NCI-H748 (cell line): ENCODE measurements around the gene GUCA2A.

Experiments
- DNase-seq: peaks from one replicate; lab custom pipeline; 2025; ENCODE audit not compliant: unreplicated experiment; lab: John Stamatoyannopoulos, UW

GUCA2A gene

GRCh38 chr1:42177541-42177981, 13.0 kb upstream of the GUCA2A start:
- peak; percentile 92 for DNase-seq

DNA sequence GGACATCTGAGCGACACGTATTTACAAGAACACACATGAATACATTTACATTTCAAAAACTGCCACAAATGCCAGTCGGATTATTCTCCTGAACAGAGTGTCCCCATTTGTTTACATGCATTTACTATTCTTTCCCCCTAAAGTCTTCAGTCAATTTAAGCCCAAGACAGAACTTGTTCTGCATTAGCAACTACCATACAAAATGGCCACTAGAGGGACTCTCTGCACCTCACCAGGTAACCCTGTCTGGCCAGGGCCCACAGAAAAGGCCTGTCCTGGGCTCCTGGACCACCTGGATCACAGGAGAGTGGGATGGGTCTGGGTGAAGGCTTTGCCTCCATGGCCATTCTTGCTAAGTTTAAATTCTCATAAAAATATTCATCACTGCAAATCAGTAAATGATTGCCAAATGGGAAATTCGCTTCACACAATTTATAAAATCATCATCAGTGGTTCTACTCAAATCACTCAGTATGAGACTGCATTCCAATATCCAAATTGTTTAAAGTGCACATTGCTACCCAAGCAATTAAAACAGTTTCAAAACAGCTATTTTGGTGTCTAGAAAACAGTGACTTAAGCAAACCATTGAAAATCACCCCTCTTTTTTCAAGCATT, 12.5 kb upstream of the GUCA2A start:
- peak; percentile 97 for DNase-seq

DNA sequence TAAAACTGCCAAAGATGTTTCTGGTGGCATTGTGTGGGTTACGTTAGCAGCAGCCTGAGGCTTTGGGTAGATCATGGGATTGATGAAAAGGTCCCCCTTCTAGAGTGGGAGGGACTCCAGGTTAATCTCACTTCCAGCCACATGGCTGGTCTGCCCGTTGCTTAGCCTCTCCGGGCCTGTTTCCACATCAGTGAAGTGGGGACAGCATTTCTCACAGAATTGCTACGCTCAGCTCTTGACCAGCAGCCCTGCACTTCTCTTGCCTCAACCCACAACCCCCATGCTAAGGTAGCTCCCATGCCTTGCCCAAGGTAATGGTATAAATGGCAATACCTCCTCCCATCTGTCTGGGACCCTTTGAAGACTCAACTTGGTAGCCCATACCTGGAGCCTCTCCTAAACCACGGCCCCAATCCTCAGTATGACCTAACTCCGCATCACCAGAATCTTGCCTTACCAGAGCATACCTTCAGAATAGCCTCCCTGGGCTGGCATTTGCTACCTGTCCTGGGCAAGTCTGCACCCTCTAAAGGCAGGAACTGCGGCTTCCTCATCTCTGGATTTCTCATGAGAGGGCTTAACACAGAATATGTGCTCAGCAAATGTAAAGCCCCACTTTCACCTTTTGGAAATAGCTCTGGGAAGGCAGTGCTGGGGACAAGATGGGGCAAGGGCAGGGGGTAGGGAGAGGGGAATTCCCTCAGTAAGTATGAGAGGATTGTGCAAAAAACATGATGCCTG, 10.9 kb upstream of the GUCA2A start:
- DNase-seq = no peak

- DNase-seq = peak; percentile 71
Observed at GRCh38 chr1:42173961-42174735, 9.6 kb upstream of the GUCA2A start.

GRCh38 chr1:42173155-42173933, 8.8 kb upstream of the GUCA2A start:
- peak; percentile 91 for DNase-seq

GRCh38 chr1:42172381-42173133, 8.0 kb upstream of the GUCA2A start:
- DNase-seq = no peak

DNA sequence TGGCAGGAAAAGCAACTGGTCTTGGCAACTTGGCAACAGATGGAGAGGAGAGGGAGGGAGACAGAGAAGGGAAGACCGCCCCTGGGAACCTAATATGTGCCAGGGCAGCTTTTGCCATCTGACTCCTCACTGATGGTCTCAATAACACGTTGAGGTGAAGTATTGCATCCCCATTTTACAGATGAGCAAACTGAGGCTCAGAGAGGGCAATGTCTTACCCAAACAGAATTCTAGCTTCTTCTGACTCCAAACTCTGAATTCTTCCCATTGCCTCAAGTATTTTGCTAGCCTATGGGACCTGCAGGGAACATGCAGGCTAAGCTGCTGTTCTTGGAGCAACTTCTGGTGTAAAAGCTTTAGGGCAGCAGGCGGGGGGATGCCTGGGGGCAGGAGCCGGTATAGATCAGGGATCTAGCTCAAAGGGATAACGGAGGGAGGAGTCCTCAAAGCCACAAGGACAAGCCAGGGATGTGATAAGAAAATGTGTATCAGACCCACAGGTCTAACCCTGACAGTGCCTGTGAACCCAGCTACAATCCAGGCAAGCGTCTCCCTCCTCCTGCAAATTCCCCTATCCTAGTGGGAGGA, 7.2 kb upstream of the GUCA2A start:
- no peak for DNase-seq

GRCh38 chr1:42170779-42171621, 6.5 kb upstream of the GUCA2A start:
- peak; percentile 79 for DNase-seq

- DNase-seq = no peak
Observed at GRCh38 chr1:42168763-42169162, 4.2 kb upstream of the GUCA2A start.

DNA sequence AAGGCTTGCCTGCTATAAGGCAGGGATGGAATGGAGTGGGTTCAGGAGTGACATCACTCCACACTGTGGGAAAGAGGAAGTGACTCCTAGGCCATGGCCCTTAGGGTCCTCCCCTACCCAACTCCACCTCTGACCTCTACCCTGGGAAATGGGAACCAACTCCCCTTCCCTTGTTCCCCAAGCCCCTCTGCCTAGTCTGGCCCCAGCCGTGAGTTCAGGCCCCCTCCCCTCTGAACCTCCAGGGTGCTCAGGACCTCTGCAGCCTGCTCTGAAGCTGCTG, 3.8 kb upstream of the GUCA2A start:
- no peak for DNase-seq

DNA sequence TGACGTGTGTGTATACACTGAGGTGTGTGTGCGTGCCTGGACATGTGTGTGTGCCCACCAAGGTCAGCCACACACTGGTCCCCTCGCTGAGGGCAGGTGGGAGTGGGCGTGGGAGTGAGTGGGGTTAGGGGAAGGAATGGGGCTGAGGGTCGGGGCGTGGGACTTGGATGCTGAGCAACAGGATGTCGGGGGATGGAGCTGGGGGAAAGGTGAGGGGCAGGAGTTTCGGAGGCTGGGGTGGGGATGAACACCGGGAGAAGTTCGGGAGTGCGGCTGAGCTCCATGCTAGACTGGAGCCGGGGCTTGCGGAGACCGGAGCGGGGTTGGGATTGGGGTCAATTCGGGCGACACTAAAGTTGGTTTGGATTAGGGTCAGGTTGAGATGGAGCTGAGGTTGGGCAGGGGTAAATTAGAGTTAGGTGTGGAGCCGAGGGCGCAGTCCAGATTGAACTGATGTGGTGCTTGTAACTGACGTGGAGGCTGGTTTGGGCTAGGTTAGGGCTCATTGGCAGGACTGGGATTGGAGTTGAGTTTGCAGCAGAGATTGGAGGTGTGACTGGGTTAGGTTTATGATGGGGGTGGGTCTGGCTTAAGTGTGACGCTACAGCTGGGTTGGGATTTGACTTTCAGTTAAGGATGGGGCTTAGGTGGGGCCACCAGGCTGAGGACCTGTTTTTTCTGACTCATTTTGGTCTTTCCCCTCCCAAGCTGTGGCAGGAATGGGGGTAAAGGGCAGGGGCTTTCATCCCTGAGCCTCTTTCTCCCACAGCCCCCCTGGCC, 3.3 kb upstream of the GUCA2A start:
- no peak for DNase-seq

GRCh38 chr1:42165511-42166210, 1.1 kb upstream of the GUCA2A start:
- peak; percentile 100 for DNase-seq

GRCh38 chr1:42163536-42164503, 725 bp downstream of the GUCA2A start:
- no peak for DNase-seq

GRCh38 chr1:42163114-42163513, 1.4 kb downstream of the GUCA2A start:
- DNase-seq = no peak

GRCh38 chr1:42162181-42162580, 2.4 kb downstream of the GUCA2A start:
- no peak for DNase-seq

- no peak for DNase-seq
Observed at GRCh38 chr1:42158189-42158588, 6.4 kb downstream of the GUCA2A start.

- DNase-seq = peak; percentile 81
Observed at GRCh38 chr1:42157667-42158066, 6.9 kb downstream of the GUCA2A start.
